ENCODE measurements around the gene NOVA2.

The NOVA2 gene

GRCh38 chr19:45962021-45962420 is 11.6 kb downstream of the NOVA2 start:
- no peak overlapping the region for H3K4me3 ChIP-seq
- no peak for TF ChIP-seq CTCF (IDR thresholded peaks at IDR 0.05)
- no peak overlapping the region for H3K27ac ChIP-seq
- DNase-seq (ENCODE audit: low spot score): no peak

GRCh38 chr19:45960595-45961235 is 12.9 kb downstream of the NOVA2 start:
- Histone ChIP-seq H3K27ac (peak overlapping the region in 1 of 2 donors; percentile 7), H3K4me3 (no peak overlapping the region)
- no peak for TF ChIP-seq CTCF (IDR thresholded peaks at IDR 0.05)
- no peak for DNase-seq (ENCODE audit: low spot score)

- Histone ChIP-seq H3K4me3 (no peak overlapping the region), H3K27ac (peak overlapping the region in 1 of 2 donors; percentile 22)
- no peak for DNase-seq (ENCODE audit: low spot score)
- TF ChIP-seq CTCF (IDR thresholded peaks at IDR 0.05): no peak
Measured at GRCh38 chr19:45959517-45960025, 14.1 kb downstream of the NOVA2 start.

GRCh38 chr19:45958769-45959516 is 14.7 kb downstream of the NOVA2 start:
- peak overlapping the region in 1 of 2 donors; percentile 22 for H3K27ac ChIP-seq
- no peak overlapping the region for H3K4me3 ChIP-seq
- no peak for DNase-seq (ENCODE audit: low spot score)
- no peak for TF ChIP-seq CTCF (IDR thresholded peaks at IDR 0.05)

- no peak overlapping the region for H3K4me3 ChIP-seq
- peak overlapping the region in 1 of 2 donors; percentile 22 for H3K27ac ChIP-seq
- TF ChIP-seq CTCF (IDR thresholded peaks at IDR 0.05): no peak
- no peak for DNase-seq (ENCODE audit: low spot score)
Measured at GRCh38 chr19:45958320-45958719, 15.3 kb downstream of the NOVA2 start.

GRCh38 chr19:45955905-45956608 is 17.6 kb downstream of the NOVA2 start:
- Histone ChIP-seq H3K27ac (peak overlapping the region in 1 of 2 donors; percentile 32), H3K4me3 (no peak overlapping the region)
- DNase-seq (ENCODE audit: low spot score): no peak
- TF ChIP-seq CTCF (IDR thresholded peaks at IDR 0.05): no peak
